Vagina (tissue), 2 donors: ENCODE measurements around the gene GDNF. TPM values are rescaled to one million over a fixed set of nuclear protein-coding genes. Genes with fewer than 3 reads are reported as not detected.
"Not testable (repeated sequence)": the region's sequence is repeated elsewhere in the genome, so short reads cannot be mapped to it uniquely, and the experiment has no call there.

Experiments
- DNase-seq, 2 donors: peaks; one replicate each; pipeline ENCODE4 v3.0.0-alpha.2; 2017; ENCODE audit errors: extremely low spot score in 2 of 2
- H3K27ac ChIP-seq: fragments of 200-600 bp; sonication (generic); one replicate; pipeline ENCODE4 v1.5.1; 2019
- H3K27me3 ChIP-seq: fragments of 200-600 bp; sonication (generic); one replicate; pipeline ENCODE4 v1.5.1; 2019
- H3K36me3 ChIP-seq, 2 donors: fragments of 200-600 bp; sonication (generic); one replicate each; pipeline ENCODE4 v1.5.1; 2017 to 2019
- H3K4me1 ChIP-seq: fragments of 200-600 bp; sonication (generic); one replicate; pipeline ENCODE4 v1.5.1; 2019
- H3K4me3 ChIP-seq, 2 donors: fragments of 200-600 bp; sonication (generic); 1 replicate in 1 of 2; 2 replicates in 1 of 2; pipeline ENCODE4 v1.5.1; 2016 to 2019
- H3K9me3 ChIP-seq: fragments of 200-600 bp; sonication (generic); one replicate; pipeline ENCODE4 v1.5.1; 2019
- POLR2A ChIP-seq, 2 donors: fragments of 450-650 bp; IDR thresholded peaks; one replicate each; pipeline ENCODE4 v1.6.1; 2017; ENCODE audit warnings: antibody characterized with exemption in 2 of 2, mild to moderate bottlenecking in 2 of 2, moderate library complexity in 2 of 2
- POLR2AphosphoS5 ChIP-seq, 2 donors: sonication (generic); formaldehyde crosslinking; IDR thresholded peaks; one replicate each; pipeline ENCODE4 v1.9.0; 2017; ENCODE audit warnings: antibody characterized with exemption in 2 of 2, mild to moderate bottlenecking in 2 of 2, low read depth in 1 of 2; ENCODE audit not compliant: insufficient read depth in 1 of 2
- intact Hi-C: fragments of 100-400 bp; cut with DNase I; formaldehyde crosslinking; loops from one replicate; pipeline ENCODE4 v1.15.1; 2023
- total RNA-seq: library from RNA; depleted of rRNA; stranded (reverse); fragments of >200 nt; gene quantifications from one replicate; pipeline ENCODE4 v1.2.3, GENCODE V29; 2016
- TF ChIP-seq, protein P1 (sequence below), 3 experiments: fragments of 450-650 bp in 2 of 3; fragments of 200-600 bp in 1 of 3; sonication (generic) in 1 of 3; IDR thresholded peaks; one replicate each; pipeline ENCODE4 v1.5.1; 2017 to 2019; ENCODE audit warnings: antibody characterized with exemption in 3 of 3, mild to moderate bottlenecking in 2 of 3, moderate library complexity in 2 of 3

The GDNF gene
- total RNA-seq, 1 donor from 2014 or later = 0.98 TPM

DNA sequence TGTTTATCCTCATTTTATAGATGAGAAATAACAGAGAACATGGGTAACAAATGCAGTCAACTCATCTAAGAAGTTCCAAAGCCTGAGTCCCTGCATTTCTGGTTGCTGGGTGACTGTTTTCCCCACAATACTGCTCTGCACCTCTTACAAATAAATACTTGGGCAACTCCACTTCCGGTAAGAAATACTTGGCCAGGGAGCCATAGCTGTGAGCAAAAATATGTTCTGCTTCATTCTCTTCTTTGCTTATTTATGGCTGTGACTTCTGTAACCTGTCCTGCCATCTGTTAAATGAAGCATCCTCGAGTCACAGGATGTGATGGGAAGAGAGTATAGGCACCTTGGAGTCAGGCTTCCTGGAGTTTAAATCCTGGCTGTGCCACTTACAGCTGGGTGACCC is 49.9 kb downstream of the GDNF start:
- H3K9me3 ChIP-seq = no peaks in the 10 kb centered on the region
- H3K27me3 ChIP-seq = no peaks in the 10 kb centered on the region
- DNase-seq = no peak
- intact Hi-C loops = no loop called here
- no peak for TF ChIP-seq POLR2AphosphoS5 (IDR thresholded peaks at IDR 0.05; ENCODE audit: insufficient read depth in 1 of 2, low read depth in 1 of 2)
- no peak for TF ChIP-seq POLR2A (IDR thresholded peaks at IDR 0.05)
- TF ChIP-seq, protein P1, sequence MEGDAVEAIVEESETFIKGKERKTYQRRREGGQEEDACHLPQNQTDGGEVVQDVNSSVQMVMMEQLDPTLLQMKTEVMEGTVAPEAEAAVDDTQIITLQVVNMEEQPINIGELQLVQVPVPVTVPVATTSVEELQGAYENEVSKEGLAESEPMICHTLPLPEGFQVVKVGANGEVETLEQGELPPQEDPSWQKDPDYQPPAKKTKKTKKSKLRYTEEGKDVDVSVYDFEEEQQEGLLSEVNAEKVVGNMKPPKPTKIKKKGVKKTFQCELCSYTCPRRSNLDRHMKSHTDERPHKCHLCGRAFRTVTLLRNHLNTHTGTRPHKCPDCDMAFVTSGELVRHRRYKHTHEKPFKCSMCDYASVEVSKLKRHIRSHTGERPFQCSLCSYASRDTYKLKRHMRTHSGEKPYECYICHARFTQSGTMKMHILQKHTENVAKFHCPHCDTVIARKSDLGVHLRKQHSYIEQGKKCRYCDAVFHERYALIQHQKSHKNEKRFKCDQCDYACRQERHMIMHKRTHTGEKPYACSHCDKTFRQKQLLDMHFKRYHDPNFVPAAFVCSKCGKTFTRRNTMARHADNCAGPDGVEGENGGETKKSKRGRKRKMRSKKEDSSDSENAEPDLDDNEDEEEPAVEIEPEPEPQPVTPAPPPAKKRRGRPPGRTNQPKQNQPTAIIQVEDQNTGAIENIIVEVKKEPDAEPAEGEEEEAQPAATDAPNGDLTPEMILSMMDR (IDR thresholded peaks at IDR 0.05) = no peak
- no peaks in the 10 kb centered on the region for H3K4me1 ChIP-seq
- no peak overlapping the region for H3K27ac ChIP-seq
- H3K36me3 ChIP-seq = no peaks in the 10 kb centered on the region
- H3K4me3 ChIP-seq = no peak overlapping the region

- no peaks in the 10 kb centered on the region for H3K27me3 ChIP-seq
- H3K36me3 ChIP-seq = no peaks in the 10 kb centered on the region
- no peak overlapping the region for H3K4me3 ChIP-seq
- intact Hi-C loops = no loop called here
- no peaks in the 10 kb centered on the region for H3K4me1 ChIP-seq
- no peak overlapping the region for H3K27ac ChIP-seq
- no peak for DNase-seq
- no peaks in the 10 kb centered on the region for H3K9me3 ChIP-seq
- TF ChIP-seq, protein P1 (IDR thresholded peaks at IDR 0.05) = no peak
- TF ChIP-seq POLR2AphosphoS5 (IDR thresholded peaks at IDR 0.05; ENCODE audit: insufficient read depth in 1 of 2, low read depth in 1 of 2) (no peak), POLR2A (IDR thresholded peaks at IDR 0.05) (no peak)
Observed at GRCh38 chr5:37787742-37788141, 52.1 kb downstream of the GDNF start.

DNA sequence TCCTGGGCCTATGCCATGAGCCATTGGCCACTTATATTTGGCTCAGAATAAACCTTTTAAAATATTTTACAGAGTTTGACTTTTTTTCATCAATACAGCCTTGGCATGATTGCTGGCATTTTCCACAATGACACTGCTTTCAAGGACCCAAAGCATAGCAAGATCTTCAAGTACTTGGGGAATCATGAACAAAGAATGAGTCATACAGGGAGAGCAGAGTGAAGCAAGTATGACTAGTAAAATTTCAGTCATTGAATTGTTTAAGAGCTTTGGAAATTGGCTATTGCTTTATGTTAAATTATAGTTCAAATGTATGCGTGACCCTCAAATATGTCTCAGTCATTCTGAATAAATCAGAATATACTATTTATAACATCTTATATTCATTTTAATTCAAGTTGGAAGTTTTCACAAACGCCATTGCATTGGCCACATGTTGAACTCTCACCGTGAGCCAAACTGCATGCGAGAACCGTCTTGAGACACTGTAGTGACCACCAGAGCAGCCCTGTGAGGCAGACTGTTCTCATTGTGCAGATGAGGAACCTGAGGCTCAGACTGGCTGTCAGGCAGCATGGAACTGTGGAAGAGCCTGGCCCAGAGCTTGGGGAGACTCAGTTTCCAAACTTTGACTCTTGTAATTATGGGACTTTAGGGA is 52.9 kb downstream of the GDNF start:
- H3K9me3 ChIP-seq = no peaks in the 10 kb centered on the region
- no peaks in the 10 kb centered on the region for H3K27me3 ChIP-seq
- no peaks in the 10 kb centered on the region for H3K36me3 ChIP-seq
- TF ChIP-seq POLR2AphosphoS5 (IDR thresholded peaks at IDR 0.05; ENCODE audit: insufficient read depth in 1 of 2, low read depth in 1 of 2) = no peak
- TF ChIP-seq POLR2A (IDR thresholded peaks at IDR 0.05) = no peak
- TF ChIP-seq, protein P1 (IDR thresholded peaks at IDR 0.05) = no peak
- intact Hi-C loops = no loop called here
- no peaks in the 10 kb centered on the region for H3K4me1 ChIP-seq
- H3K27ac ChIP-seq = no peak overlapping the region
- no peak for DNase-seq
- no peak overlapping the region for H3K4me3 ChIP-seq

DNA sequence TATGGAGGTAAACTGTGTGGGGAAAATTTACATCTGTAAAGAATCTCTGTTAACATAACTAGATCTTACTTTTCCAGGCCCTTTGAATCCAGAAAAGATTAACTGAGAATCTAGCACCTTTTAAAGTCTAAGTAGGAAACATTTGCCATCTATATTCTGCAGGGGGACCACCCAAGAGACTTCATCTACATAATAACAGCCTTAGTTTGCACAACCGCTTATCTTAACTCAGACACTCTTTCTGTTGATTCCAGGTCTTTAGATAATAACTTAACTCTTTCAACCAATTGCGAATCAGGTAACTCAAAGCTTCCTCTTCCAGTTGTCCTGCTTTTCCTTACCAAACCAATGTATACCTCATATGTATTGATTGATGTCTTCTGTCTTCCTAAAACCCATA is 53.4 kb downstream of the GDNF start:
- no peaks in the 10 kb centered on the region for H3K27me3 ChIP-seq
- H3K4me1 ChIP-seq = no peaks in the 10 kb centered on the region
- intact Hi-C loops = no loop called here
- no peaks in the 10 kb centered on the region for H3K9me3 ChIP-seq
- H3K27ac ChIP-seq = no peak overlapping the region
- H3K36me3 ChIP-seq = no peaks in the 10 kb centered on the region
- TF ChIP-seq, protein P1 (IDR thresholded peaks at IDR 0.05) = no peak
- TF ChIP-seq POLR2AphosphoS5 (IDR thresholded peaks at IDR 0.05; ENCODE audit: insufficient read depth in 1 of 2, low read depth in 1 of 2) (no peak), POLR2A (IDR thresholded peaks at IDR 0.05) (no peak)
- DNase-seq = no peak
- H3K4me3 ChIP-seq = no peak overlapping the region

DNA sequence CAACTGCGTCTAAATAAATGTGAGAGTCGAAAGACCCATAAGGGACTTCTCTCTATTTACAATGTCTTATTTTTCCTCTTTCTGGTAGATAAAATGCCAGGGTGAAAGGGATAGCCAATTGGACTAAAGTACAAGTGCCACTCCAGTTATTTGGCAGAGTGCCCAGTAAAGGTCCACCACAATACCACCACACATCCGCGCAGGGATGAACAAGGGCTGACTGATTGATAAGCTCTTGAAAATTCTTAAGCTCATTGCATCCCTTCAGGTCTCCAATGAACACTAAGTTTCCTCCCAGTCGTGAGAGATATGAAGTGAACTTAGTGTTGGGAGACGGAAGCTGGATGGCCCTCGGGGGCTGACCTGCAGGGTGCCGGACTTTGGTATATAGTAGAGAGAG is 58.4 kb downstream of the GDNF start:
- DNase-seq, H3K27me3 ChIP-seq, intact Hi-C loops, H3K27ac ChIP-seq, H3K4me3 ChIP-seq, H3K9me3 ChIP-seq, H3K4me1 ChIP-seq, H3K36me3 ChIP-seq: not testable (repeated sequence)
